Measurements from ENCODE around the gene SERPINA3. TPM values are rescaled to one million over a fixed set of nuclear protein-coding genes. Genes with fewer than 3 reads are reported as not detected.
"Not testable (repeated sequence)": the region's sequence is repeated elsewhere in the genome, so short reads cannot be mapped to it uniquely, and the experiment has no call there.

SERPINA3 gene
- total and polyA plus RNA-seq, 3 donors from 2014 or later: 27.4 to 238 (median 28.2) TPM

- Histone ChIP-seq H3K27me3 (no peaks in the 10 kb centered on the region), H3K36me3 (ENCODE audit: low read depth, missing control alignments) (no peaks in the 10 kb centered on the region), H3K4me1 (peaks cover 10% of the 10 kb centered on the region), H3K4me3 (no peak overlapping the region), H3K27ac (no peak overlapping the region), H3K9me3 (no peaks in the 10 kb centered on the region)
- TF ChIP-seq CTCF (IDR thresholded peaks at IDR 0.05) (no peak), POLR2A (IDR thresholded peaks at IDR 0.05) (no peak)
- DNase-seq: peak; percentile 9
- WGBS, 2 donors: 74 to 81% methylated on average over 7 of the region's 7 CpGs
- intact Hi-C loops (cut with DNase I; ENCODE audit: low total_unique reads): no loop called here
These were observed 39.4 kb upstream of the SERPINA3 start for GRCh38 chr14:94572637-94573303.

- Histone ChIP-seq H3K36me3 (ENCODE audit: low read depth, missing control alignments) (no peaks in the 10 kb centered on the region), H3K4me3 (no peak overlapping the region), H3K27me3 (no peaks in the 10 kb centered on the region), H3K9me3 (no peaks in the 10 kb centered on the region), H3K4me1 (peaks cover 10% of the 10 kb centered on the region), H3K27ac (no peak overlapping the region)
- WGBS, 2 donors: 81 to 93% methylated on average over 6 of the region's 6 CpGs
- DNase-seq: peak; percentile 0
- TF ChIP-seq CTCF (IDR thresholded peaks at IDR 0.05): no peak
- no peak for TF ChIP-seq POLR2A (IDR thresholded peaks at IDR 0.05)
- intact Hi-C loops (cut with DNase I; ENCODE audit: low total_unique reads): no loop called here
These were observed 38.5 kb upstream of the SERPINA3 start for GRCh38 chr14:94573475-94574277.

- Histone ChIP-seq H3K27me3 (no peaks in the 10 kb centered on the region), H3K9me3 (no peaks in the 10 kb centered on the region), H3K36me3 (ENCODE audit: low read depth, missing control alignments) (no peaks in the 10 kb centered on the region), H3K4me3 (no peak overlapping the region), H3K27ac (no peak overlapping the region), H3K4me1 (peaks cover 10% of the 10 kb centered on the region)
- DNase-seq: peak; percentile 7
- intact Hi-C loops (cut with DNase I; ENCODE audit: low total_unique reads): no loop called here
- no peak for TF ChIP-seq POLR2A (IDR thresholded peaks at IDR 0.05)
- WGBS, 2 donors: 87 to 90% methylated on average over 3 of the region's 3 CpGs
These were observed 37.9 kb upstream of the SERPINA3 start for GRCh38 chr14:94574336-94574735.

GRCh38 chr14:94575730-94576585, 36.2 kb upstream of the SERPINA3 start:
- WGBS, 2 donors: 76 to 87% methylated on average over 3 to 5 of the region's 5 CpGs
- no peaks in the 10 kb centered on the region for H3K36me3 ChIP-seq (ENCODE audit: low read depth, missing control alignments)
- H3K27me3 ChIP-seq: no peaks in the 10 kb centered on the region
- TF ChIP-seq POLR2A (IDR thresholded peaks at IDR 0.05): no peak
- no peak for TF ChIP-seq CTCF (IDR thresholded peaks at IDR 0.05)
- no peak overlapping the region for H3K27ac ChIP-seq
- H3K4me3 ChIP-seq: no peak overlapping the region
- DNase-seq: peak; percentile 35
- intact Hi-C loops (cut with DNase I; ENCODE audit: low total_unique reads): no loop called here
- H3K9me3 ChIP-seq: no peaks in the 10 kb centered on the region
- H3K4me1 ChIP-seq: peaks cover 14% of the 10 kb centered on the region

GRCh38 chr14:94577472-94577871, 34.7 kb upstream of the SERPINA3 start:
- H3K9me3 ChIP-seq; H3K4me3 ChIP-seq; H3K4me1 ChIP-seq; H3K36me3 ChIP-seq (ENCODE audit: low read depth, missing control alignments); DNase-seq; intact Hi-C loops (cut with DNase I; ENCODE audit: low total_unique reads); H3K27ac ChIP-seq; H3K27me3 ChIP-seq: not testable (repeated sequence)

Measured in testis (tissue), 3 donors.